Fibroblast of lung (primary cell): ENCODE results near the gene MYEF2.

Experiments used
- EZH2 ChIP-seq: IDR thresholded peaks from 2 replicates; pipeline ENCODE4 v1.5.1; 2012; ENCODE audit warnings: low read length, control low read depth, mild to moderate bottlenecking; ENCODE audit errors: missing control alignments
- TF ChIP-seq, protein P1 (sequence below), 2 donors: IDR thresholded peaks in 1 of 2; conservative IDR thresholded peaks in 1 of 2; 1 replicate in 1 of 2; 2 replicates in 1 of 2; pipeline ENCODE4 v1.5.1; 2011 to 2012; ENCODE audit warnings: low read length in 2 of 2, control low read depth in 1 of 2, inconsistent platforms in 1 of 2, low read depth in 1 of 2, mild to moderate bottlenecking in 1 of 2

- TF ChIP-seq, protein P1, sequence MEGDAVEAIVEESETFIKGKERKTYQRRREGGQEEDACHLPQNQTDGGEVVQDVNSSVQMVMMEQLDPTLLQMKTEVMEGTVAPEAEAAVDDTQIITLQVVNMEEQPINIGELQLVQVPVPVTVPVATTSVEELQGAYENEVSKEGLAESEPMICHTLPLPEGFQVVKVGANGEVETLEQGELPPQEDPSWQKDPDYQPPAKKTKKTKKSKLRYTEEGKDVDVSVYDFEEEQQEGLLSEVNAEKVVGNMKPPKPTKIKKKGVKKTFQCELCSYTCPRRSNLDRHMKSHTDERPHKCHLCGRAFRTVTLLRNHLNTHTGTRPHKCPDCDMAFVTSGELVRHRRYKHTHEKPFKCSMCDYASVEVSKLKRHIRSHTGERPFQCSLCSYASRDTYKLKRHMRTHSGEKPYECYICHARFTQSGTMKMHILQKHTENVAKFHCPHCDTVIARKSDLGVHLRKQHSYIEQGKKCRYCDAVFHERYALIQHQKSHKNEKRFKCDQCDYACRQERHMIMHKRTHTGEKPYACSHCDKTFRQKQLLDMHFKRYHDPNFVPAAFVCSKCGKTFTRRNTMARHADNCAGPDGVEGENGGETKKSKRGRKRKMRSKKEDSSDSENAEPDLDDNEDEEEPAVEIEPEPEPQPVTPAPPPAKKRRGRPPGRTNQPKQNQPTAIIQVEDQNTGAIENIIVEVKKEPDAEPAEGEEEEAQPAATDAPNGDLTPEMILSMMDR (conservative IDR thresholded peaks at IDR 0.05 in 1 of 2, IDR thresholded peaks at IDR 0.05 in 1 of 2; ENCODE audit: low read depth in 1 of 2, low read length in 2 of 2), result no peak
- no peak for TF ChIP-seq EZH2
Measured at GRCh38 chr15:48109212-48109611, 68.9 kb downstream of the MYEF2 start.
